IMR-90 (cell line): Measurements from ENCODE around the gene ZNF366. TPM values are rescaled to one million over a fixed set of nuclear protein-coding genes. Genes with fewer than 3 reads are reported as not detected.

Source experiments
- ATAC-seq: fragments of 200-7000 bp; cut with Tn5 transposase; 2 replicates; pipeline ENCODE4 v1.9.1; 2020; ENCODE audit warnings: low read depth, mild to moderate bottlenecking, moderate library complexity
- BruUV-seq: library from RNA; stranded (reverse); fragments of 400-500 nt; replicated peaks from 2 replicates; lab custom pipeline; 2021; lab: Mats Ljungman, UMichigan
- CTCF ChIA-PET: fragments of 300-600 bp; formaldehyde crosslinking; extraction: SDS; loops from one replicate; lab custom pipeline; 2021; ENCODE audit warnings: antibody characterized with exemption; lab: Yijun Ruan, JAX
- POLR2A ChIA-PET: fragments of 300-600 bp; sonication (Branson Sonifier 250); formaldehyde crosslinking; loops from one replicate; lab custom pipeline; 2022; ENCODE audit warnings: antibody characterized with exemption; ENCODE audit not compliant: unreplicated experiment; lab: Charles Lee
- DNase-seq: peaks from one replicate; pipeline ENCODE4 v3.0.0; 2013
- H2AFZ ChIP-seq: replicated peaks from 2 replicates; pipeline ENCODE3; 2013; ENCODE audit warnings: low read length, mild to moderate bottlenecking; ENCODE audit not compliant: poor library complexity
- H2AK5ac ChIP-seq: 2 replicates; pipeline ENCODE4 v1.6.1; 2013; ENCODE audit warnings: low read depth, low read length, inconsistent platforms
- H2AK9ac ChIP-seq: replicated peaks from 2 replicates; pipeline ENCODE3; 2013; ENCODE audit warnings: mild to moderate bottlenecking, low read depth, low read length, moderate library complexity; ENCODE audit not compliant: poor library complexity
- H2BK120ac ChIP-seq: 2 replicates; pipeline ENCODE4 v1.6.1; 2013; ENCODE audit warnings: low read depth, low read length, inconsistent platforms
- H2BK15ac ChIP-seq: 3 replicates; pipeline ENCODE4 v1.6.1; 2013; ENCODE audit warnings: low read depth, low read length, inconsistent platforms
- H2BK20ac ChIP-seq: 2 replicates; pipeline ENCODE4 v1.6.1; 2013; ENCODE audit warnings: low read depth, mild to moderate bottlenecking, inconsistent platforms, low read length, moderate library complexity
- H2BK5ac ChIP-seq: 2 replicates; pipeline ENCODE4 v1.6.1; 2013; ENCODE audit warnings: mild to moderate bottlenecking, low read depth, low read length, inconsistent platforms; ENCODE audit not compliant: poor library complexity, severe bottlenecking
- H3K14ac ChIP-seq: replicated peaks from 2 replicates; pipeline ENCODE4 v1.6.1; 2013; ENCODE audit warnings: low read depth, low read length, inconsistent platforms
- H3K18ac ChIP-seq: 2 replicates; pipeline ENCODE4 v1.6.1; 2013; ENCODE audit warnings: low read depth, low read length, control low read depth
- H3K23ac ChIP-seq: 2 replicates; pipeline ENCODE4 v1.6.1; 2013; ENCODE audit warnings: low read depth, low read length, inconsistent platforms
- H3K27ac ChIP-seq: 2 replicates; pipeline ENCODE4 v1.5.1; 2013; ENCODE audit warnings: mild to moderate bottlenecking, control low read depth, low read length; ENCODE audit not compliant: insufficient read depth
- H3K27me3 ChIP-seq: 2 replicates; pipeline ENCODE4 v1.6.1; 2013; ENCODE audit warnings: low read length; ENCODE audit not compliant: control insufficient read depth, insufficient read depth
- H3K36me3 ChIP-seq: 2 replicates; pipeline ENCODE4 v1.6.1; 2013; ENCODE audit warnings: low read length, mixed read lengths; ENCODE audit not compliant: control insufficient read depth, insufficient read depth
- H3K4ac ChIP-seq: 2 replicates; pipeline ENCODE4 v1.6.1; 2013; ENCODE audit warnings: low read depth, low read length, inconsistent platforms
- H3K4me1 ChIP-seq: 2 replicates; pipeline ENCODE4 v1.6.1; 2013; ENCODE audit warnings: low read length, mixed read lengths; ENCODE audit not compliant: control insufficient read depth, insufficient read depth
- H3K4me2 ChIP-seq: 2 replicates; pipeline ENCODE4 v1.6.1; 2013; ENCODE audit warnings: low read depth, mild to moderate bottlenecking, control low read depth, low read length, moderate library complexity
- H3K4me3 ChIP-seq: 2 replicates; pipeline ENCODE4 v1.5.1; 2013; ENCODE audit warnings: low read depth, mild to moderate bottlenecking, control low read depth, low read length, moderate library complexity; ENCODE audit not compliant: insufficient read depth
- H3K56ac ChIP-seq: 2 replicates; pipeline ENCODE4 v1.6.1; 2013; ENCODE audit warnings: low read length, inconsistent platforms; ENCODE audit not compliant: insufficient read depth; ENCODE audit errors: extremely low read depth
- H3K79me1 ChIP-seq, 2 experiments: 2 replicates each; pipeline ENCODE4 v1.6.1; 2013; ENCODE audit warnings: low read length in 2 of 2, inconsistent platforms in 1 of 2, low read depth in 1 of 2
- H3K9ac ChIP-seq: 2 replicates; pipeline ENCODE4 v1.6.1; 2013; ENCODE audit warnings: low read depth, low read length, control low read depth
- H3K9me1 ChIP-seq: 2 replicates; pipeline ENCODE4 v1.6.1; 2013; ENCODE audit warnings: low read length, inconsistent platforms; ENCODE audit not compliant: insufficient read depth
- H3K9me3 ChIP-seq: 2 replicates; pipeline ENCODE4 v1.6.1; 2013; ENCODE audit warnings: low read length; ENCODE audit not compliant: control insufficient read depth, insufficient read depth
- H4K20me1 ChIP-seq: 2 replicates; pipeline ENCODE4 v1.6.1; 2013; ENCODE audit warnings: low read length, inconsistent platforms; ENCODE audit not compliant: insufficient read depth
- H4K5ac ChIP-seq: 2 replicates; pipeline ENCODE4 v1.6.1; 2013; ENCODE audit warnings: mild to moderate bottlenecking, low read depth, low read length, control low read depth
- H4K8ac ChIP-seq, 2 experiments: 2 replicates each; pipeline ENCODE4 v1.6.1; 2013; ENCODE audit warnings: low read depth in 2 of 2, low read length in 2 of 2, control low read depth in 1 of 2, inconsistent platforms in 1 of 2
- H4K91ac ChIP-seq: 2 replicates; pipeline ENCODE4 v1.6.1; 2013; ENCODE audit warnings: low read depth, low read length, inconsistent platforms; ENCODE audit not compliant: insufficient read depth
- BHLHE40 ChIP-seq: fragments of 150-350 bp; IDR thresholded peaks from 2 replicates; pipeline ENCODE4 v1.6.1; 2016; ENCODE audit warnings: mild to moderate bottlenecking, low read depth, low read length
- CEBPB ChIP-seq: IDR thresholded peaks from 2 replicates; pipeline ENCODE4 v1.6.1; 2012; ENCODE audit warnings: low read depth, low read length, improper control_type of control experiment
- CHD1 ChIP-seq: IDR thresholded peaks from 2 replicates; pipeline ENCODE4 v1.6.1; 2012; ENCODE audit warnings: low read depth, low read length, improper control_type of control experiment
- CTCF ChIP-seq: conservative IDR thresholded peaks from 2 replicates; pipeline ENCODE4 v1.5.1; 2012; ENCODE audit warnings: mild to moderate bottlenecking, low read depth, low read length, improper control_type of control experiment
- ELK1 ChIP-seq: fragments of 150-350 bp; IDR thresholded peaks from 2 replicates; pipeline ENCODE4 v1.6.1; 2016; ENCODE audit warnings: low read depth, mild to moderate bottlenecking, low read length, moderate library complexity, borderline replicate concordance
- FOS ChIP-seq: fragments of 150-350 bp; IDR thresholded peaks from 2 replicates; pipeline ENCODE4 v1.6.1; 2016; ENCODE audit warnings: low read depth, low read length
- MAFK ChIP-seq: IDR thresholded peaks from 2 replicates; pipeline ENCODE4 v1.6.1; 2012; ENCODE audit warnings: low read depth, low read length, improper control_type of control experiment
- MAZ ChIP-seq: IDR thresholded peaks from 2 replicates; pipeline ENCODE4 v1.6.1; 2012; ENCODE audit warnings: low read depth, mild to moderate bottlenecking, low read length, improper control_type of control experiment, moderate library complexity, borderline replicate concordance
- NFE2L2 ChIP-seq: fragments of 150-350 bp; IDR thresholded peaks from 2 replicates; pipeline ENCODE4 v1.6.1; 2016; ENCODE audit warnings: low read depth, mild to moderate bottlenecking, low read length
- POLR2A ChIP-seq: IDR thresholded peaks from 2 replicates; pipeline ENCODE4 v1.6.1; 2012; ENCODE audit warnings: mild to moderate bottlenecking, low read depth, low read length
- RCOR1 ChIP-seq: IDR thresholded peaks from 2 replicates; pipeline ENCODE4 v1.6.1; 2012; ENCODE audit warnings: mild to moderate bottlenecking, low read length, improper control_type of control experiment; ENCODE audit not compliant: insufficient replicate concordance
- RFX5 ChIP-seq: IDR thresholded peaks from 2 replicates; pipeline ENCODE4 v1.8.0; 2012; ENCODE audit warnings: low read depth, mild to moderate bottlenecking, low read length, moderate library complexity
- SMC3 ChIP-seq: fragments of 150-350 bp; IDR thresholded peaks from 2 replicates; pipeline ENCODE4 v1.6.1; 2016; ENCODE audit warnings: low read depth, mild to moderate bottlenecking, antibody characterized with exemption, low read length, moderate library complexity
- WGBS, 2 experiments: methylation state at CpG; one replicate each; pipeline versions ENCODE4 v1.1.5 to v1.1.7; 2013; ENCODE audit warnings: missing lambda C conversion rate in 2 of 2; ENCODE audit not compliant: insufficient read length in 1 of 2; ENCODE audit errors: extremely low coverage in 2 of 2; 5-methylcytosine and 5-hydroxymethylcytosine counted together
- dilution Hi-C: fragments of 300-500 bp; cut with HindIII; formaldehyde crosslinking; loops from one replicate; pipeline ENCODE4 v1.14.3; 2018; ENCODE audit warnings: low sequenced_read_pairs; ENCODE audit not compliant: unreplicated experiment
- in situ Hi-C: fragments of 300-500 bp; cut with MboI; formaldehyde crosslinking; loops from 3 replicates; pipeline ENCODE4 v1.14.3; 2019; ENCODE audit warnings: low sequenced_read_pairs, inconsistent platforms, mixed read lengths
- intact Hi-C: fragments of 100-400 bp; cut with micrococcal nuclease; formaldehyde crosslinking; loops from 2 replicates; pipeline ENCODE4 v1.10.0; 2022
- polyA plus RNA-seq, 3 experiments: library from polyadenylated mRNA; depleted of rRNA; stranded (reverse); fragments of >200 nt; gene quantifications; 2 replicates each; pipeline ENCODE4 v1.2.3, GENCODE V29; 2012; ENCODE audit warnings: low replicate concordance in 1 of 3
- total RNA-seq: library from RNA; depleted of rRNA; stranded (reverse); fragments of >200 nt; gene quantifications from 2 replicates; pipeline ENCODE4 v1.2.3, GENCODE V29; 2012
- TF ChIP-seq, protein P1 (sequence below): fragments of 150-350 bp; IDR thresholded peaks from 2 replicates; pipeline ENCODE4 v1.6.1; 2017; ENCODE audit warnings: mild to moderate bottlenecking, antibody characterized with exemption, low read length, low read depth

The ZNF366 gene
- total and polyA plus RNA-seq, 2 of the 4 experiments (the other 2 are of a cell fraction), result not detected

DNA sequence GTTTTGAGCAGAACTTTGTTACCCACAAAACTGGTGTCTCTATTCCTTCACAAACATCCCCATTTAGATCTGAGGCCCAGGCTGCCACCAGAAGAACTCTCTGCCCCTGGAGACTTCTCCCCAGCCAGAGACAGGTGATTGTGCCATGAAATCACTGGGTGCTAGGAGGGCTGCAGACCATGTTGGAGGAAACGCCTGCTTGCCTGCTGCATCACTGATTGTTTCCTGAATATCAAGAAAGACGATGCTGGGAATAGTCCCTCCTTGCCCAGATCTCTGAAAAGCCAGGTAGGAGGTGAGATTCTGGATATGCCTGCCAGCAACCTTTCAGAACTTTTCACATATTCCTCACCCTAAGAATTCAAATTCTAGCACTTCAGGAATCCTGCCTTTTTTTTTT, 8.1 kb downstream of the ZNF366 start:
- Histone ChIP-seq H4K91ac (no peak overlapping the region), H4K20me1 (no peaks in the 10 kb centered on the region), H3K4ac (no peak overlapping the region), H3K27me3 (no peaks in the 10 kb centered on the region), H3K36me3 (no peaks in the 10 kb centered on the region), H3K9me1 (peaks cover 6% of the 10 kb centered on the region; the same call in 1 of the 2 replicates), H2AFZ (no peak overlapping the region), H3K9ac (no peak overlapping the region), H2BK15ac (peak overlapping the region; percentile 54; the same call in 1 of the 3 replicates), H3K56ac (no peak overlapping the region), H3K23ac (no peak overlapping the region), H3K4me2 (no peak overlapping the region), H2BK120ac (no peak overlapping the region), H3K14ac (no peak overlapping the region), H3K27ac (no peak overlapping the region), H2BK20ac (no peak overlapping the region), H2AK5ac (no peak overlapping the region), H4K5ac (no peak overlapping the region), H2AK9ac (no peak overlapping the region), H3K9me3 (no peaks in the 10 kb centered on the region), H2BK5ac (no peak overlapping the region), H3K4me1 (peaks cover 4% of the 10 kb centered on the region), H4K8ac (no peak overlapping the region), H3K79me1 (no peaks in the 10 kb centered on the region), H3K4me3 (no peak overlapping the region), H3K18ac (no peak overlapping the region)
- ATAC-seq, result no peak
- ChIA-PET POLR2A (no interaction called here), CTCF (no interaction called here)
- DNase-seq, result no peak
- dilution Hi-C loops, result no loop called here
- no CpG with 5 or more reads among the region's 2 CpGs for WGBS, 2 experiments
- TF ChIP-seq SMC3 (no peak), CHD1 (no peak), FOS (no peak), CTCF (no peak), NFE2L2 (no peak), ELK1 (no peak), MAZ (no peak), POLR2A (no peak), CEBPB (no peak), BHLHE40 (no peak), RFX5 (no peak), RCOR1 (no peak), MAFK (no peak)
- TF ChIP-seq, protein P1, sequence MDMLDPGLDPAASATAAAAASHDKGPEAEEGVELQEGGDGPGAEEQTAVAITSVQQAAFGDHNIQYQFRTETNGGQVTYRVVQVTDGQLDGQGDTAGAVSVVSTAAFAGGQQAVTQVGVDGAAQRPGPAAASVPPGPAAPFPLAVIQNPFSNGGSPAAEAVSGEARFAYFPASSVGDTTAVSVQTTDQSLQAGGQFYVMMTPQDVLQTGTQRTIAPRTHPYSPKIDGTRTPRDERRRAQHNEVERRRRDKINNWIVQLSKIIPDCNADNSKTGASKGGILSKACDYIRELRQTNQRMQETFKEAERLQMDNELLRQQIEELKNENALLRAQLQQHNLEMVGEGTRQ, result no peak
- in situ Hi-C loops, result no loop called here
- BruUV-seq, result no TSS peak
- intact Hi-C loops, result no loop called here
